Fibroblast of lung (primary cell): ENCODE results near the gene AMMECR1.

Experiments used
- CTCF ChIP-seq, 2 donors: IDR thresholded peaks in 1 of 2; conservative IDR thresholded peaks in 1 of 2; 1 replicate in 1 of 2; 2 replicates in 1 of 2; pipeline ENCODE4 v1.5.1; 2011 to 2012; ENCODE audit warnings: low read length in 2 of 2, control low read depth in 1 of 2, inconsistent platforms in 1 of 2, low read depth in 1 of 2, mild to moderate bottlenecking in 1 of 2
- EZH2 ChIP-seq: IDR thresholded peaks from 2 replicates; pipeline ENCODE4 v1.5.1; 2012; ENCODE audit warnings: low read length, control low read depth, mild to moderate bottlenecking; ENCODE audit errors: missing control alignments

GRCh38 chrX:110294087-110294486 is 23.8 kb downstream of the AMMECR1 start:
- TF ChIP-seq CTCF (conservative IDR thresholded peaks at IDR 0.05 in 1 of 2, IDR thresholded peaks at IDR 0.05 in 1 of 2; ENCODE audit: low read depth in 1 of 2, low read length in 2 of 2): no peak
- no peak for TF ChIP-seq EZH2
